Ovary (tissue), 3 donors: ENCODE results near the gene KRT39.

ENCODE experiments used
- CTCF ChIP-seq, 3 donors: fragments of 450-650 bp in 2 of 3; fragments of 200-600 bp in 1 of 3; IDR thresholded peaks; one replicate each; pipeline versions ENCODE4 v1.5.1 to v1.8.0; 2016 to 2022; ENCODE audit warnings: antibody characterized with exemption in 3 of 3, mild to moderate bottlenecking in 1 of 3
- POLR2A ChIP-seq: fragments of 450-650 bp; IDR thresholded peaks from one replicate; pipeline ENCODE4 v1.6.1; 2017; ENCODE audit warnings: antibody characterized with exemption, mild to moderate bottlenecking, moderate library complexity
- donor health status: DM: no; HTN: no; CAD: no.

- TF ChIP-seq POLR2A (no peak), CTCF (IDR thresholded peaks at IDR 0.05) (no peak)
These were observed 30.1 kb upstream of the KRT39 start for GRCh38 chr17:40996829-40997228.
